GM10266 (cell line): Measurements from ENCODE around the gene ANKRD44.
A peak's percentile ranks its signal among the peaks of the same experiment; 100 is the strongest.

Source experiments
- DNase-seq: peaks from one replicate; pipeline ENCODE4 v3.0.0; 2012; ENCODE audit errors: extremely low spot score
- TF ChIP-seq, protein P1 (sequence below): IDR thresholded peaks from 2 replicates; pipeline ENCODE4 v1.5.1; 2012; ENCODE audit warnings: mild to moderate bottlenecking, low read depth; ENCODE audit not compliant: control insufficient read depth, insufficient read depth; ENCODE audit errors: missing control alignments

Gene ANKRD44

DNA sequence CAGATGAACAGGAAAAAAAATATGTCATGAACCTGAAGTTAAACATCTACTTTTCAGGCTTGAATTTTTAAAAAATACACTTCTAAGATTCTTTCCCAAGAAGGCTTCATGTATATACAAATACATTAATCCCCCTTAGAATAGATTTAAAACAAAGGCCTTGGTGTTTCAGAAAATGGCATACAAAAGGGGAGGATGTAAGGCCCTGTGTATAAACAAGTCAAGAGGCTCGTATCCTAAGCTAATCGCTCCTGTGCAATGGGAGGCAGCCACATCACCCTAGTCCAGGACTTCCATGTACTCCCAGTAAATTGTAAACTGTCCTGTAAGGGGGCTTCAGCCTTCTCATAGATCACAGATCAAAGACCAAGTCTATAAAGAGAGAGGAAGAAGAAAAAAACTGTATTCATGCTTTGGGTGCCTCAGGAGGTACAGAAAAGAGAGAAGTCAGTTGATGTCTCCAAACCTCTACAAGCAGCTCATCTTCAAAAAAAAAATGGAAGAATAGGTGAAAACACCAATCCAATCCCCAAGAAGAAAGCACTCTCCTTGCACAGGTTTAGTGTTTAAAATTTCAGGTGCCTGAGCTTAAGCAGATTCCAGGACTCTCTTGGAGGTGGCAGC, 53.9 kb downstream of the ANKRD44 start:
- TF ChIP-seq, protein P1, sequence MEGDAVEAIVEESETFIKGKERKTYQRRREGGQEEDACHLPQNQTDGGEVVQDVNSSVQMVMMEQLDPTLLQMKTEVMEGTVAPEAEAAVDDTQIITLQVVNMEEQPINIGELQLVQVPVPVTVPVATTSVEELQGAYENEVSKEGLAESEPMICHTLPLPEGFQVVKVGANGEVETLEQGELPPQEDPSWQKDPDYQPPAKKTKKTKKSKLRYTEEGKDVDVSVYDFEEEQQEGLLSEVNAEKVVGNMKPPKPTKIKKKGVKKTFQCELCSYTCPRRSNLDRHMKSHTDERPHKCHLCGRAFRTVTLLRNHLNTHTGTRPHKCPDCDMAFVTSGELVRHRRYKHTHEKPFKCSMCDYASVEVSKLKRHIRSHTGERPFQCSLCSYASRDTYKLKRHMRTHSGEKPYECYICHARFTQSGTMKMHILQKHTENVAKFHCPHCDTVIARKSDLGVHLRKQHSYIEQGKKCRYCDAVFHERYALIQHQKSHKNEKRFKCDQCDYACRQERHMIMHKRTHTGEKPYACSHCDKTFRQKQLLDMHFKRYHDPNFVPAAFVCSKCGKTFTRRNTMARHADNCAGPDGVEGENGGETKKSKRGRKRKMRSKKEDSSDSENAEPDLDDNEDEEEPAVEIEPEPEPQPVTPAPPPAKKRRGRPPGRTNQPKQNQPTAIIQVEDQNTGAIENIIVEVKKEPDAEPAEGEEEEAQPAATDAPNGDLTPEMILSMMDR: no peak
- no peak for DNase-seq

DNA sequence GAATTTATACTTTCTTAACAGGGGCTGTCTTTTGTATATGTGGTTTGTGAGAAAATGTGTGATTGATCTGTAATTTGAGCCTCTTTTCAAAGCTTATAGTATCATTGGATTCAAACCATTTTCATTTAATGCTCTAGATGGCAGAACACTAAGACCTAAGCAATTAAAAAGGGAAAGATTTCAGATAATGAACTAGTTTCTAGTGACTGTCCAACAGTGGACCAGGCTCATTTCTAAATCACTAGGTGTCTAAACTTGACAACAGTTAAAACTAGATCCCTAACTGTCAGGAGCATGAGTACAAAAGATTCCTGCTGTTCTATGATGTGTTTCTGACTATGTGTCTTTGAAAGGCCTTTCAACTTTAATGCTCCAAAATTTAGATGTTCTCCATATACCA, 54.6 kb downstream of the ANKRD44 start:
- DNase-seq: no peak
- TF ChIP-seq, protein P1: no peak

GRCh38 chr2:197255543-197255942, 55.0 kb downstream of the ANKRD44 start:
- TF ChIP-seq, protein P1: no peak
- DNase-seq: peak; percentile 84

DNA sequence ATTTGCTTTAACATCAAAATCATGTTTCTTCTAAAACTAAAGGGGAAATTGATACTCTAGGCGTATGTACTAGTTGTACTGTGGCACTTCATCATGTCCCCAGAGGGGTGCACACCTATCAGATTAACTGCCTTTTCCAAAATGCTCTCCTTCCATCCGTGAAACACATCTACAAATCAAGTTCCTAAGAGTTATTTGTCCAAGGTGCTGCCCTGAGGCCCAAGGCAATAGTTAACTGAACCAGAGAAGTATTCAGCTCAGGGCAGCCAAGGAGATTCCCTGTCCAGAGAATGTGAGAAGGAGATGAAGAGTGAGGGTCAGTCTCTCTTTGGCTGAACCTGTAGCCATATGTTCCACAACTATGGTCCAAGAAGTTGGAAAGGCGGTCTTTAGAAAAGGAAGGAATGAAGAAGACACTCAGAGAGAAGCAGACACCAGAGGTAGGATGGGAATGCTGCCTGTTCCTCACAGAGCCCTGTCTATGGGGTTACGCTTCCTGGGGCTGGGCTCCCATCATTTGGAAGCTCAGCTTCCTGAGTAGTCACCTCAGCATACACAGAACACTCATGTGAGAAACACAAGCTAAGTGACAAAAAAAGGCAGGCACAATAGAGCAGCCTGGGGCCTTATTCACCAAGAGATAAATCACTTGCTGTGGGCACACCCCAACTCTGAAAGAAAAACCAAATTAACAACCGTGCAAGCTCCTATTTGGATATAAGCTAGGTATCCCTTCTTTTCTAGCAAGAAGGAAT, 55.6 kb downstream of the ANKRD44 start:
- TF ChIP-seq, protein P1: no peak
- DNase-seq: no peak

DNA sequence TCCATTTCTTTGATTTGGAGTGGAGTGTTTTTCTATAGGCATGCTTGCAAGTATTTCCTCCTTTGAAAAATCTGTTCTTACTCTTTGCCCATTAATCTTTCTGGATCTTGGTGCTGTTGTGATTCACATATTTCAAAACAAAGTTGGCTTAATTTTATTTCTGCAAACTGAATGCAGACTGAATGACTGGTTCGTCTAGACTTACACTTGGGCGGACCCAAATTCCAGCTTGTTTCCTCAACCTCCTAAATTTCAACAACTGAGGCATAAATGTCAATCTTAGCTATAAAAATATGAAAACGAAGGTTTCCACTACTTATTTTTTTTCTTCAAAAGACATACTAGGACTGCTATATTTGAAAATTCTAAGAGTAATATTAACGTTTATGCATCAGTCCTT, 59.0 kb downstream of the ANKRD44 start:
- TF ChIP-seq, protein P1: no peak
- no peak for DNase-seq

DNA sequence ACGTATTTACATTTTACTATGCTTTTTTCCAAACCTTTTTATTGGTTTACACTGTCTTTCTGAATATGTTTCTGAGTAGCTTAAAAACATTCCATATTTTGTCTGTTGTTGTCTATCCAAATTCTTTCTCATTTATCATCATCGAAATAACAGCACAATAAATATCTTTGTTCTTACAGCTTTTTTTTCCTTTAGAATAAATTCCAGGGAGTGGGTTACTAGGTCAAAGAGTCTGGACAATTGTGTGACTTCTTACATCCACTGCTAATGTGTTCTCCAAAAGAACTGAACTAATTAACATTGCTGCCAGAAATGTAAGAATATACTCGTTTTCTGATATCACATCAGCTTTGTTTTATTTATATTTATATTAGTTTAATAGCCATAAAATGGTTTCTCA, 59.4 kb downstream of the ANKRD44 start:
- TF ChIP-seq, protein P1: no peak
- DNase-seq: no peak

GRCh38 chr2:197250084-197250397, 60.5 kb downstream of the ANKRD44 start:
- TF ChIP-seq, protein P1: no peak
- DNase-seq: no peak
